KMS-11 (cell line): ENCODE results near the gene UNC119B.

Experiments used
- H2AFZ ChIP-seq: fragments of 200-600 bp; sonication (generic); 2 replicates; pipeline ENCODE4 v1.6.1; 2016; ENCODE audit warnings: antibody characterized with exemption, mixed run types, low read depth
- H3K27ac ChIP-seq: fragments of 200-600 bp; sonication (generic); 2 replicates; pipeline ENCODE4 v1.6.1; 2016; ENCODE audit warnings: mild to moderate bottlenecking, mixed run types
- H3K27me3 ChIP-seq: fragments of 200-600 bp; sonication (generic); 2 replicates; pipeline ENCODE4 v1.6.1; 2017; ENCODE audit warnings: mild to moderate bottlenecking, low read depth, mixed run types, moderate library complexity; ENCODE audit not compliant: insufficient read depth
- H3K36me3 ChIP-seq: fragments of 200-600 bp; sonication (generic); 2 replicates; pipeline ENCODE4 v1.6.1; 2017; ENCODE audit warnings: mild to moderate bottlenecking, mixed run types; ENCODE audit not compliant: insufficient read depth
- H3K4me1 ChIP-seq: fragments of 200-600 bp; sonication (generic); 2 replicates; pipeline ENCODE4 v1.6.1; 2016; ENCODE audit warnings: mild to moderate bottlenecking, low read depth, mixed run types; ENCODE audit not compliant: poor library complexity, severe bottlenecking
- H3K4me2 ChIP-seq: fragments of 200-600 bp; sonication (generic); 2 replicates; pipeline ENCODE4 v1.7.0; 2016; ENCODE audit warnings: mild to moderate bottlenecking, mixed run types
- H3K4me3 ChIP-seq: fragments of 200-600 bp; sonication (generic); IDR thresholded peaks from 2 replicates; pipeline ENCODE4 v1.6.1; 2017; ENCODE audit warnings: low read depth, low read length, mixed read lengths; ENCODE audit not compliant: insufficient read depth
- H3K79me2 ChIP-seq: fragments of 200-600 bp; sonication (generic); 2 replicates; pipeline ENCODE4 v1.6.1; 2016; ENCODE audit warnings: low read depth, mixed run types; ENCODE audit not compliant: insufficient read depth
- H3K9ac ChIP-seq: fragments of 200-600 bp; sonication (generic); 2 replicates; pipeline ENCODE4 v1.6.1; 2016; ENCODE audit warnings: mild to moderate bottlenecking, mixed run types
- H4K20me1 ChIP-seq: fragments of 200-600 bp; sonication (generic); 2 replicates; pipeline ENCODE4 v1.6.1; 2016; ENCODE audit warnings: mild to moderate bottlenecking, mixed run types; ENCODE audit not compliant: insufficient read depth
- TF ChIP-seq, protein P1 (sequence below): fragments of 200-600 bp; sonication (generic); conservative IDR thresholded peaks from 2 replicates; pipeline ENCODE4 v1.6.1; 2017; ENCODE audit warnings: low read depth, mild to moderate bottlenecking, antibody characterized with exemption, low read length, moderate library complexity, mixed read lengths

Gene UNC119B

DNA sequence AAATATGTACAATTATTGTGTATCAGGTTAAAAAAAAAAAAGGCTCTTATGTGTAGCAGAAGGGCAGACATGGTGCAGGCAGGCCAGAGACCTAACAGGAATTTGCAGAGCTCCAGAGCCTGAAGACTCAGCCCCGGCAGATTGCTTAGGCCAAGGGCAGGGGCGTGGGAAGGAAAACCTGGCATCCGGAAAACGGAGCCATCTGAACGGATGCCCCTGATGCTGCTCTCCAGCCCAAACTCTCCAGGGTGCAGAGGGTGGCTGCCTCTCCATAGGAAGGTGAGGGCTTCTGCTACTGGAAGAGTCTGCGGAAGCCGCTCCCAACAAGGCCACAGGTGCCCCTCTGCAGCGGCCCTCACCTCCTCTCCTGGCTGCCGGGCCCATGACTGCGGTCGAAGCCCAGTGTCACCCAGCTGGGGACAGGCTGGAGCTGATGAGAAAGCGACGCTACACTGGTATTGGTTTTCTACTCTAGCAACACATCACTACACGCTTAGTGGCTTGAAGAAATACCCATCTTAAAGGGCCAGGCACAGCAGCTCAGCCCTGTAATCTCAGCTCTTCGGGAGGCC is 34.8 kb downstream of the UNC119B start:
- no peak overlapping the region for H2AFZ ChIP-seq
- H3K79me2 ChIP-seq: no peaks in the 10 kb centered on the region
- no peaks in the 10 kb centered on the region for H4K20me1 ChIP-seq
- no peak overlapping the region for H3K9ac ChIP-seq
- no peak overlapping the region for H3K4me2 ChIP-seq
- TF ChIP-seq, protein P1, sequence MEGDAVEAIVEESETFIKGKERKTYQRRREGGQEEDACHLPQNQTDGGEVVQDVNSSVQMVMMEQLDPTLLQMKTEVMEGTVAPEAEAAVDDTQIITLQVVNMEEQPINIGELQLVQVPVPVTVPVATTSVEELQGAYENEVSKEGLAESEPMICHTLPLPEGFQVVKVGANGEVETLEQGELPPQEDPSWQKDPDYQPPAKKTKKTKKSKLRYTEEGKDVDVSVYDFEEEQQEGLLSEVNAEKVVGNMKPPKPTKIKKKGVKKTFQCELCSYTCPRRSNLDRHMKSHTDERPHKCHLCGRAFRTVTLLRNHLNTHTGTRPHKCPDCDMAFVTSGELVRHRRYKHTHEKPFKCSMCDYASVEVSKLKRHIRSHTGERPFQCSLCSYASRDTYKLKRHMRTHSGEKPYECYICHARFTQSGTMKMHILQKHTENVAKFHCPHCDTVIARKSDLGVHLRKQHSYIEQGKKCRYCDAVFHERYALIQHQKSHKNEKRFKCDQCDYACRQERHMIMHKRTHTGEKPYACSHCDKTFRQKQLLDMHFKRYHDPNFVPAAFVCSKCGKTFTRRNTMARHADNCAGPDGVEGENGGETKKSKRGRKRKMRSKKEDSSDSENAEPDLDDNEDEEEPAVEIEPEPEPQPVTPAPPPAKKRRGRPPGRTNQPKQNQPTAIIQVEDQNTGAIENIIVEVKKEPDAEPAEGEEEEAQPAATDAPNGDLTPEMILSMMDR: no peak
- H3K27me3 ChIP-seq: no peaks in the 10 kb centered on the region
- no peak overlapping the region for H3K4me3 ChIP-seq
- no peak overlapping the region for H3K27ac ChIP-seq
- H3K36me3 ChIP-seq: no peaks in the 10 kb centered on the region
- no peaks in the 10 kb centered on the region for H3K4me1 ChIP-seq

DNA sequence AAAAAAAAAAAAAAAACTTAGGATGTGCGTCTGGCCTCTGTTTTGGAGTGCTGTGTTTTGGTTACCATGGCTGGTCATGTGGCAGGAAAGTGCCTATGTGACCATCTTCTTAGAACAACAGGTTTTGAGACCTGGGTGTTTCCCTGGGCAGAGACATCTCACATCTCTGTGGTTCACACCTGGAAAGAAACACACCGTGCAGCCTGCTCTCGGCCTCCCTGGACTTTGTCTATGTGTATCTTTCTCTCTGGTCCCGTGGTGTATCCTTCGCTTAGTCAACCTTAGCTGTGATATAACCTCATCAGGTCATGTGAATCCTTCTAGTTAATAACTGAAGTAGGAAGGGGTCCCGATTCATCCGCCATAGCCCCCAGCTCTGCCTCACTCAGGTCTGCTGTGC is 38.0 kb downstream of the UNC119B start:
- Histone ChIP-seq H3K36me3 (no peaks in the 10 kb centered on the region), H3K4me3 (no peak overlapping the region), H3K79me2 (no peaks in the 10 kb centered on the region), H3K27me3 (no peaks in the 10 kb centered on the region), H3K9ac (no peak overlapping the region), H2AFZ (no peak overlapping the region), H3K27ac (no peak overlapping the region), H3K4me2 (no peak overlapping the region), H4K20me1 (no peaks in the 10 kb centered on the region), H3K4me1 (no peaks in the 10 kb centered on the region)
- TF ChIP-seq, protein P1: no peak

DNA sequence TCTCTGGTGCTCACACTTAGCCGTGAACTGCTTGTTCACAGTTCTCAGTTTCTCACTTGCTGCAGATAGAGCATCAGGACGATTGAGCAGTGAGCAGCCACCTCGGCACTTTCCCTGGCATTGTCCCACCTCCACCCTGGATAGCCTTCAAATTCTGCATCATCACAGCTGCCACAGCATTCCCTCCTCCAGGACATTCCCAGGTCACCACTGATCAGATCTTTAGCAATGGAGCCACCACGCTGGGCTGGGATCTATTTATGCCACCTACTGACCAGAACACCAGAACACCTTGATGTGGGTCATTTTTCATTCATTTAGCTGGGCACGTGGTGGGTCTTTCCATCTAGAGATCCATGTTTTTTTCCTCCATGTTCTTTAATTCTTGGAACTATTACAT is 39.0 kb downstream of the UNC119B start:
- Histone ChIP-seq H3K36me3 (no peaks in the 10 kb centered on the region), H3K4me1 (no peaks in the 10 kb centered on the region), H2AFZ (no peak overlapping the region), H4K20me1 (no peaks in the 10 kb centered on the region), H3K27ac (no peak overlapping the region), H3K4me3 (no peak overlapping the region), H3K4me2 (no peak overlapping the region), H3K79me2 (no peaks in the 10 kb centered on the region), H3K9ac (no peak overlapping the region), H3K27me3 (no peaks in the 10 kb centered on the region)
- TF ChIP-seq, protein P1: no peak

DNA sequence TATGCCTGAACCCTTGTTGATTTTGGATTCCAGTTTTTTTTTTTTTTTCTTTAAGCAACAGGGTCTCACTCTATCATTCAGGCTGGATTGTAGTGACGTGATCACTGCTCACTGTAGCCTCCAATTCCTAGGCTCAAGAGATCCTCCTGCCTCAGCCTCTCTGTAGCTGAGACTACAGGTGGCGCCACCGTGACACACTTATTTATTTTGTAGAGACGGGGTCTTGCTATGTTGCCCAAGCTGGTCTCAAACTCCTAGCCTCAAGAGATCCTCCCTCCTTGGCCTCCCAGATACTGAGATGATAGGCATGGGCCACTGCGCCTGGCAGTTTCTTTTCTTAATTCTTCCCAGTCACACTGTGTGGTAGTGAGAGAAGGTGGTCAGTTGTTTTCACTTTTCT is 40.5 kb downstream of the UNC119B start:
- no peak overlapping the region for H3K9ac ChIP-seq
- no peaks in the 10 kb centered on the region for H3K79me2 ChIP-seq
- no peaks in the 10 kb centered on the region for H3K4me1 ChIP-seq
- no peak overlapping the region for H3K27ac ChIP-seq
- no peaks in the 10 kb centered on the region for H3K36me3 ChIP-seq
- no peak overlapping the region for H3K4me3 ChIP-seq
- H3K27me3 ChIP-seq: no peaks in the 10 kb centered on the region
- H2AFZ ChIP-seq: no peak overlapping the region
- no peaks in the 10 kb centered on the region for H4K20me1 ChIP-seq
- TF ChIP-seq, protein P1: no peak
- H3K4me2 ChIP-seq: no peak overlapping the region
